ENCODE results near the gene PLIN4. TPM values are rescaled to one million over a fixed set of nuclear protein-coding genes. Genes with fewer than 3 reads are reported as not detected.

Gene PLIN4
- polyA plus RNA-seq, 1 donor: 1.8 TPM

GRCh38 chr19:4499318-4499717 lies 19.0 kb downstream of the PLIN4 start:
- Histone ChIP-seq H3K4me1 (ENCODE audit: control insufficient read depth, insufficient read depth, low read length) (no peaks in the 10 kb centered on the region), H3K4me3 (ENCODE audit: low read length) (no peak overlapping the region), H3K9me3 (ENCODE audit: control insufficient read depth, low read depth, low read length) (no peaks in the 10 kb centered on the region), H3K27ac (ENCODE audit: low read length) (no peak overlapping the region), H3K36me3 (ENCODE audit: control insufficient read depth, insufficient read depth, low read length) (peaks cover 59% of the 10 kb centered on the region), H3K27me3 (ENCODE audit: control insufficient read depth, insufficient read depth, low read length) (no peaks in the 10 kb centered on the region)
- no peak for DNase-seq
- 97% methylated on average over 5 of the region's 23 CpGs for WGBS (ENCODE audit: insufficient coverage, low lambda C conversion rate)

- WGBS (ENCODE audit: insufficient coverage, low lambda C conversion rate): no CpG with 5 or more reads among the region's 12 CpGs
- no peaks in the 10 kb centered on the region for H3K27me3 ChIP-seq (ENCODE audit: control insufficient read depth, insufficient read depth, low read length)
- no peaks in the 10 kb centered on the region for H3K4me1 ChIP-seq (ENCODE audit: control insufficient read depth, insufficient read depth, low read length)
- H3K36me3 ChIP-seq (ENCODE audit: control insufficient read depth, insufficient read depth, low read length): peaks cover 63% of the 10 kb centered on the region
- no peak overlapping the region for H3K27ac ChIP-seq (ENCODE audit: low read length)
- H3K4me3 ChIP-seq (ENCODE audit: low read length): no peak overlapping the region
- peaks cover 3% of the 10 kb centered on the region for H3K9me3 ChIP-seq (ENCODE audit: control insufficient read depth, low read depth, low read length)
- no peak for DNase-seq
These were observed 19.6 kb downstream of the PLIN4 start for GRCh38 chr19:4498694-4499093.

- H3K36me3 ChIP-seq (ENCODE audit: control insufficient read depth, insufficient read depth, low read length): peaks cover 70% of the 10 kb centered on the region
- no peak overlapping the region for H3K4me3 ChIP-seq (ENCODE audit: low read length)
These were observed 20.4 kb downstream of the PLIN4 start for GRCh38 chr19:4497770-4498389.

GRCh38 chr19:4496304-4496703 lies 22.0 kb downstream of the PLIN4 start:
- H3K36me3 ChIP-seq (ENCODE audit: control insufficient read depth, insufficient read depth, low read length): peaks cover 63% of the 10 kb centered on the region
- WGBS (ENCODE audit: insufficient coverage, low lambda C conversion rate): no CpG with 5 or more reads among the region's 18 CpGs
- DNase-seq: no peak
- no peak overlapping the region for H3K27ac ChIP-seq (ENCODE audit: low read length)
- H3K4me1 ChIP-seq (ENCODE audit: control insufficient read depth, insufficient read depth, low read length): no peaks in the 10 kb centered on the region
- H3K27me3 ChIP-seq (ENCODE audit: control insufficient read depth, insufficient read depth, low read length): no peaks in the 10 kb centered on the region
- no peak overlapping the region for H3K4me3 ChIP-seq (ENCODE audit: low read length)
- peaks cover 9% of the 10 kb centered on the region for H3K9me3 ChIP-seq (ENCODE audit: control insufficient read depth, low read depth, low read length)

More at GRCh38 chr19:4497770-4498389, 20.4 kb downstream of the PLIN4 start:
- peaks cover 7% of the 10 kb centered on the region for H3K9me3 ChIP-seq (ENCODE audit: control insufficient read depth, low read depth, low read length)
- H3K27me3 ChIP-seq (ENCODE audit: control insufficient read depth, insufficient read depth, low read length): no peaks in the 10 kb centered on the region
- no peak for DNase-seq
- no CpG with 5 or more reads among the region's 25 CpGs for WGBS (ENCODE audit: insufficient coverage, low lambda C conversion rate)
- no peak overlapping the region for H3K27ac ChIP-seq (ENCODE audit: low read length)
- no peaks in the 10 kb centered on the region for H3K4me1 ChIP-seq (ENCODE audit: control insufficient read depth, insufficient read depth, low read length)

GRCh38 chr19:4495471-4495870 lies 22.8 kb downstream of the PLIN4 start:
- Histone ChIP-seq H3K9me3 (ENCODE audit: control insufficient read depth, low read depth, low read length) (peaks cover 9% of the 10 kb centered on the region), H3K27ac (ENCODE audit: low read length) (no peak overlapping the region), H3K4me1 (ENCODE audit: control insufficient read depth, insufficient read depth, low read length) (no peaks in the 10 kb centered on the region), H3K4me3 (ENCODE audit: low read length) (no peak overlapping the region), H3K36me3 (ENCODE audit: control insufficient read depth, insufficient read depth, low read length) (peaks cover 58% of the 10 kb centered on the region), H3K27me3 (ENCODE audit: control insufficient read depth, insufficient read depth, low read length) (no peaks in the 10 kb centered on the region)
- 100% methylated on average over 1 of the region's 12 CpGs for WGBS (ENCODE audit: insufficient coverage, low lambda C conversion rate)
- no peak for DNase-seq

GRCh38 chr19:4494691-4495064 lies 23.6 kb downstream of the PLIN4 start:
- H3K36me3 ChIP-seq (ENCODE audit: control insufficient read depth, insufficient read depth, low read length): peaks cover 60% of the 10 kb centered on the region
- WGBS (ENCODE audit: insufficient coverage, low lambda C conversion rate): 100% methylated on average over 1 of the region's 8 CpGs

GRCh38 chr19:4493929-4494690 lies 24.2 kb downstream of the PLIN4 start:
- no peak for DNase-seq
- peaks cover 58% of the 10 kb centered on the region for H3K36me3 ChIP-seq (ENCODE audit: control insufficient read depth, insufficient read depth, low read length)
- no peaks in the 10 kb centered on the region for H3K4me1 ChIP-seq (ENCODE audit: control insufficient read depth, insufficient read depth, low read length)
- no peak overlapping the region for H3K4me3 ChIP-seq (ENCODE audit: low read length)
- H3K9me3 ChIP-seq (ENCODE audit: control insufficient read depth, low read depth, low read length): peaks cover 9% of the 10 kb centered on the region
- H3K27me3 ChIP-seq (ENCODE audit: control insufficient read depth, insufficient read depth, low read length): no peaks in the 10 kb centered on the region
- H3K27ac ChIP-seq (ENCODE audit: low read length): no peak overlapping the region
- no CpG with 5 or more reads among the region's 61 CpGs for WGBS (ENCODE audit: insufficient coverage, low lambda C conversion rate)

More at GRCh38 chr19:4494691-4495064, 23.6 kb downstream of the PLIN4 start:
- Histone ChIP-seq H3K9me3 (ENCODE audit: control insufficient read depth, low read depth, low read length) (peaks cover 9% of the 10 kb centered on the region), H3K27ac (ENCODE audit: low read length) (no peak overlapping the region), H3K4me1 (ENCODE audit: control insufficient read depth, insufficient read depth, low read length) (no peaks in the 10 kb centered on the region), H3K27me3 (ENCODE audit: control insufficient read depth, insufficient read depth, low read length) (no peaks in the 10 kb centered on the region), H3K4me3 (ENCODE audit: low read length) (no peak overlapping the region)
- no peak for DNase-seq

GRCh38 chr19:4493104-4493928 lies 25.0 kb downstream of the PLIN4 start:
- no peak for DNase-seq
- H3K9me3 ChIP-seq (ENCODE audit: control insufficient read depth, low read depth, low read length): peaks cover 9% of the 10 kb centered on the region
- H3K4me1 ChIP-seq (ENCODE audit: control insufficient read depth, insufficient read depth, low read length): no peaks in the 10 kb centered on the region
- H3K4me3 ChIP-seq (ENCODE audit: low read length): no peak overlapping the region
- no peaks in the 10 kb centered on the region for H3K27me3 ChIP-seq (ENCODE audit: control insufficient read depth, insufficient read depth, low read length)
- peaks cover 57% of the 10 kb centered on the region for H3K36me3 ChIP-seq (ENCODE audit: control insufficient read depth, insufficient read depth, low read length)
- no peak overlapping the region for H3K27ac ChIP-seq (ENCODE audit: low read length)
- WGBS (ENCODE audit: insufficient coverage, low lambda C conversion rate): no CpG with 5 or more reads among the region's 41 CpGs

GRCh38 chr19:4492337-4493103 lies 25.8 kb downstream of the PLIN4 start:
- Histone ChIP-seq H3K4me3 (ENCODE audit: low read length) (no peak overlapping the region), H3K9me3 (ENCODE audit: control insufficient read depth, low read depth, low read length) (peaks cover 9% of the 10 kb centered on the region), H3K27ac (ENCODE audit: low read length) (no peak overlapping the region), H3K4me1 (ENCODE audit: control insufficient read depth, insufficient read depth, low read length) (no peaks in the 10 kb centered on the region), H3K27me3 (ENCODE audit: control insufficient read depth, insufficient read depth, low read length) (no peaks in the 10 kb centered on the region), H3K36me3 (ENCODE audit: control insufficient read depth, insufficient read depth, low read length) (peaks cover 54% of the 10 kb centered on the region)
- WGBS (ENCODE audit: insufficient coverage, low lambda C conversion rate): no CpG with 5 or more reads among the region's 3 CpGs
- DNase-seq: no peak

- H3K4me3 ChIP-seq (ENCODE audit: low read length): no peak overlapping the region
- no peak for DNase-seq
- H3K36me3 ChIP-seq (ENCODE audit: control insufficient read depth, insufficient read depth, low read length): peaks cover 51% of the 10 kb centered on the region
- H3K9me3 ChIP-seq (ENCODE audit: control insufficient read depth, low read depth, low read length): peaks cover 9% of the 10 kb centered on the region
- no peaks in the 10 kb centered on the region for H3K27me3 ChIP-seq (ENCODE audit: control insufficient read depth, insufficient read depth, low read length)
- no CpG with 5 or more reads among the region's 21 CpGs for WGBS (ENCODE audit: insufficient coverage, low lambda C conversion rate)
- H3K4me1 ChIP-seq (ENCODE audit: control insufficient read depth, insufficient read depth, low read length): no peaks in the 10 kb centered on the region
- H3K27ac ChIP-seq (ENCODE audit: low read length): no peak overlapping the region
These were observed 26.8 kb downstream of the PLIN4 start for GRCh38 chr19:4491446-4491845.
